Astrocyte (in vitro differentiated cells and primary cell): ENCODE data around the gene TRIM4. TPM values are rescaled to one million over a fixed set of nuclear protein-coding genes. Genes with fewer than 3 reads are reported as not detected.

ENCODE experiments used
- DNase-seq: peaks from one replicate; pipeline ENCODE4 v3.0.0-alpha.2; 2010; ENCODE audit warnings: low read depth
- FAIRE-seq: peaks from 2 replicates; lab custom pipeline; 2011; peaks lifted over from hg19 to GRCh38; lab: Jason Lieb, UNC
- H2AFZ ChIP-seq: 2 replicates; pipeline ENCODE4 v1.6.0; 2012; ENCODE audit warnings: low read depth, low read length, inconsistent platforms
- H3K27ac ChIP-seq: 2 replicates; pipeline ENCODE4 v1.5.1; 2011; ENCODE audit warnings: low read depth, low read length, inconsistent platforms
- H3K27me3 ChIP-seq: 2 replicates; pipeline ENCODE4 v1.6.0; 2011; ENCODE audit warnings: low read length, inconsistent platforms; ENCODE audit not compliant: insufficient read depth
- H3K36me3 ChIP-seq: 2 replicates; pipeline ENCODE4 v1.5.1; 2011; ENCODE audit warnings: low read length, inconsistent platforms; ENCODE audit not compliant: insufficient read depth
- H3K4me1 ChIP-seq: 2 replicates; pipeline ENCODE4 v1.5.1; 2011; ENCODE audit warnings: low read length, inconsistent platforms; ENCODE audit not compliant: insufficient read depth
- H3K4me2 ChIP-seq: 2 replicates; pipeline ENCODE4 v1.6.0; 2012; ENCODE audit warnings: low read length, inconsistent platforms
- H3K4me3 ChIP-seq: 2 replicates; pipeline ENCODE4 v1.5.1; 2011; ENCODE audit warnings: low read depth, mild to moderate bottlenecking, low read length, inconsistent platforms; ENCODE audit not compliant: insufficient read depth
- H3K79me2 ChIP-seq: 2 replicates; pipeline ENCODE4 v1.6.0; 2012; ENCODE audit warnings: mild to moderate bottlenecking, low read length, inconsistent platforms; ENCODE audit not compliant: insufficient read depth
- H3K9ac ChIP-seq: 2 replicates; pipeline ENCODE4 v1.6.0; 2012; ENCODE audit warnings: mild to moderate bottlenecking, low read length, inconsistent platforms
- H3K9me3 ChIP-seq: 2 replicates; pipeline ENCODE4 v1.5.1; 2012; ENCODE audit warnings: low read depth, mild to moderate bottlenecking, low read length, inconsistent platforms; ENCODE audit not compliant: insufficient read depth
- H4K20me1 ChIP-seq: 2 replicates; pipeline ENCODE4 v1.6.0; 2012; ENCODE audit warnings: low read length, inconsistent platforms; ENCODE audit not compliant: insufficient read depth
- H3K27ac Mint-ChIP-seq: one replicate; pipeline ENCODE4 v1.8.0; 2021; ENCODE audit warnings: mild to moderate bottlenecking, mixed read lengths; ENCODE audit not compliant: unreplicated experiment
- H3K27me3 Mint-ChIP-seq: one replicate; pipeline ENCODE4 v1.8.0; 2021; ENCODE audit warnings: low read depth, mixed read lengths; ENCODE audit not compliant: unreplicated experiment
- H3K36me3 Mint-ChIP-seq: one replicate; pipeline ENCODE4 v1.8.0; 2021; ENCODE audit warnings: low read depth, mixed read lengths; ENCODE audit not compliant: unreplicated experiment
- H3K4me1 Mint-ChIP-seq: one replicate; pipeline ENCODE4 v1.8.0; 2021; ENCODE audit warnings: low read depth, mixed read lengths; ENCODE audit not compliant: unreplicated experiment
- H3K4me3 Mint-ChIP-seq: one replicate; pipeline ENCODE4 v1.8.0; 2021; ENCODE audit warnings: mild to moderate bottlenecking, moderate library complexity, mixed read lengths; ENCODE audit not compliant: unreplicated experiment
- H3K9me3 Mint-ChIP-seq: one replicate; pipeline ENCODE4 v1.8.0; 2021; ENCODE audit warnings: mild to moderate bottlenecking, mixed read lengths; ENCODE audit not compliant: unreplicated experiment
- CTCF ChIP-seq: IDR thresholded peaks from 2 replicates; pipeline ENCODE4 v1.5.1; 2011; ENCODE audit warnings: low read depth, mild to moderate bottlenecking, inconsistent platforms, low read length, moderate library complexity; ENCODE audit not compliant: insufficient read depth
- EZH2 ChIP-seq: IDR thresholded peaks from 2 replicates; pipeline ENCODE4 v1.6.1; 2012; ENCODE audit warnings: mild to moderate bottlenecking, low read length, inconsistent platforms; ENCODE audit not compliant: insufficient read depth
- total RNA-seq: library from RNA; stranded (reverse); gene quantifications from 2 replicates; pipeline ENCODE4 v1.2.1, GENCODE V29; 2021

TRIM4 gene
- total RNA-seq, 1 donor from 2014 or later: 4.6 TPM

- DNase-seq: no peak
- no peak overlapping the region for H3K4me3 ChIP-seq
- H3K27ac Mint-ChIP-seq: no peak overlapping the region
- H3K9ac ChIP-seq: no peak overlapping the region
- H3K9me3 Mint-ChIP-seq: peaks cover 3% of the 10 kb centered on the region
- H3K9me3 ChIP-seq: no peaks in the 10 kb centered on the region
- H3K36me3 ChIP-seq: peaks cover 30% of the 10 kb centered on the region
- no peak overlapping the region for H3K27ac ChIP-seq
- H3K27me3 Mint-ChIP-seq: peaks cover 6% of the 10 kb centered on the region
- H2AFZ ChIP-seq: no peak overlapping the region
- no peaks in the 10 kb centered on the region for H3K36me3 Mint-ChIP-seq
- FAIRE-seq: no peak
- H3K79me2 ChIP-seq: no peaks in the 10 kb centered on the region
- TF ChIP-seq CTCF: no peak
- no peak for TF ChIP-seq EZH2
- H4K20me1 ChIP-seq: peaks cover 5% of the 10 kb centered on the region
- H3K4me2 ChIP-seq: no peak overlapping the region
- H3K4me3 Mint-ChIP-seq: no peak overlapping the region
- no peaks in the 10 kb centered on the region for H3K27me3 ChIP-seq
- no peaks in the 10 kb centered on the region for H3K4me1 Mint-ChIP-seq
- H3K4me1 ChIP-seq: no peaks in the 10 kb centered on the region
Measured at GRCh38 chr7:99898836-99899235, 20.5 kb downstream of the TRIM4 start.

GRCh38 chr7:99898023-99898357 lies 21.3 kb downstream of the TRIM4 start:
- Mint-ChIP-seq H3K4me3 (no peak overlapping the region), H3K27me3 (peaks cover 3% of the 10 kb centered on the region), H3K27ac (no peak overlapping the region)

More at GRCh38 chr7:99898023-99898357, 21.3 kb downstream of the TRIM4 start:
- Histone ChIP-seq H3K36me3 (peaks cover 23% of the 10 kb centered on the region), H3K9ac (no peak overlapping the region), H3K9me3 (no peaks in the 10 kb centered on the region), H3K4me2 (no peak overlapping the region), H3K27ac (no peak overlapping the region), H3K4me3 (no peak overlapping the region), H3K4me1 (no peaks in the 10 kb centered on the region), H3K27me3 (no peaks in the 10 kb centered on the region), H4K20me1 (peaks cover 5% of the 10 kb centered on the region), H3K79me2 (no peaks in the 10 kb centered on the region), H2AFZ (no peak overlapping the region)
- no peak for DNase-seq
- TF ChIP-seq EZH2 (no peak), CTCF (no peak)
- Mint-ChIP-seq H3K4me1 (no peaks in the 10 kb centered on the region), H3K36me3 (no peaks in the 10 kb centered on the region), H3K9me3 (peaks cover 3% of the 10 kb centered on the region)
- FAIRE-seq: no peak
